HepG2 (cell line): ENCODE data around the gene DBN1. TPM values are rescaled to one million over a fixed set of nuclear protein-coding genes. Genes with fewer than 3 reads are reported as not detected.

Source experiments
- ATAC-seq: fragments of 200-7000 bp; cut with Tn5 transposase; 3 replicates; pipeline ENCODE4 v1.9.1; 2020; ENCODE audit warnings: mild to moderate bottlenecking, moderate library complexity
- BruUV-seq: library from RNA; stranded (reverse); fragments of 400-500 nt; replicated peaks from 2 replicates; lab custom pipeline; 2021; lab: Mats Ljungman, UMichigan
- CTCF ChIA-PET: fragments of 300-600 bp; formaldehyde crosslinking; extraction: SDS; loops from one replicate; lab custom pipeline; 2021; ENCODE audit warnings: low total read pairs, inconsistent platforms, low intra/inter-chr PET ratio; lab: Yijun Ruan, JAX
- POLR2A ChIA-PET: fragments of 350-600 bp; sonication (Branson Sonifier 250); formaldehyde crosslinking; loops from one replicate; lab custom pipeline; 2020; ENCODE audit warnings: antibody characterized with exemption, inconsistent platforms; lab: Yijun Ruan, JAX
- DNase-seq: peaks from one replicate; pipeline ENCODE4 v3.0.0-alpha.2; 2015; ENCODE audit warnings: low spot score
- FAIRE-seq: peaks from 3 replicates; lab custom pipeline; 2011; peaks lifted over from hg19 to GRCh38; lab: Jason Lieb, UNC
- H2AFZ ChIP-seq: one replicate; pipeline ENCODE4 v1.6.1; 2011; ENCODE audit warnings: low read length, inconsistent platforms
- H3K27ac ChIP-seq: fragments of 300-600 bp; 3 replicates; pipeline ENCODE4 v1.8.0; 2011; ENCODE audit warnings: mixed run types, mild to moderate bottlenecking, mixed read lengths, low read length, inconsistent platforms; ENCODE audit not compliant: insufficient read depth; ENCODE audit errors: extremely low read length
- H3K27me3 ChIP-seq, 2 experiments: fragments of 200-600 bp in 1 of 2; 2 replicates in 1 of 2; 3 replicates in 1 of 2; pipeline versions ENCODE4 v1.6.0 to v1.8.0; 2011; ENCODE audit warnings: low read length in 2 of 2, mild to moderate bottlenecking in 2 of 2, moderate library complexity in 2 of 2, inconsistent platforms in 1 of 2; ENCODE audit not compliant: insufficient read depth in 2 of 2, control insufficient read depth in 1 of 2
- H3K36me3 ChIP-seq, 2 experiments: fragments of 200-600 bp in 1 of 2; replicated peaks in 1 of 2; 2 replicates in 1 of 2; 3 replicates in 1 of 2; pipeline versions ENCODE4 v1.5.1 to v1.8.0; 2011; ENCODE audit warnings: low read length in 2 of 2, inconsistent platforms in 1 of 2; ENCODE audit not compliant: insufficient read depth in 2 of 2, control insufficient read depth in 1 of 2
- H3K4me1 ChIP-seq: 2 replicates; pipeline ENCODE4 v1.5.1; 2012; ENCODE audit warnings: low read length, inconsistent platforms; ENCODE audit not compliant: insufficient read depth
- H3K4me2 ChIP-seq: 2 replicates; pipeline ENCODE4 v1.6.0; 2011; ENCODE audit warnings: low read depth, low read length, inconsistent platforms
- H3K4me3 ChIP-seq, 3 experiments: fragments of 200-600 bp in 1 of 3; sonication (generic), shearing (Covaris generic) in 1 of 3; replicated peaks in 1 of 3; 2 replicates each; pipeline ENCODE4 v1.5.1; 2011 to 2016; ENCODE audit warnings: low read length in 3 of 3, inconsistent platforms in 2 of 3, low read depth in 2 of 3, mild to moderate bottlenecking in 2 of 3, control low read depth in 1 of 3, mixed read lengths in 1 of 3; ENCODE audit not compliant: insufficient read depth in 1 of 3
- H3K79me2 ChIP-seq: one replicate; pipeline ENCODE4 v1.6.1; 2011; ENCODE audit warnings: low read length, inconsistent platforms; ENCODE audit not compliant: insufficient read depth
- H3K9ac ChIP-seq: 2 replicates; pipeline ENCODE4 v1.6.0; 2011; ENCODE audit warnings: mild to moderate bottlenecking, low read depth, low read length, inconsistent platforms; ENCODE audit not compliant: insufficient read depth
- H3K9me3 ChIP-seq: 2 replicates; pipeline ENCODE4 v1.5.1; 2012; ENCODE audit warnings: mild to moderate bottlenecking, low read length
- H4K20me1 ChIP-seq: 2 replicates; pipeline ENCODE4 v1.6.0; 2011; ENCODE audit warnings: inconsistent platforms, mild to moderate bottlenecking, low read length, moderate library complexity; ENCODE audit not compliant: insufficient read depth
- ARID5B ChIP-seq: IDR thresholded peaks from 2 replicates; pipeline ENCODE4 v1.4.0; 2020; ENCODE audit warnings: mild to moderate bottlenecking, missing genetic modification reagents
- CENPX ChIP-seq: sonication (generic); formaldehyde crosslinking; IDR thresholded peaks from 2 replicates; pipeline ENCODE4 v1.9.0; 2021; ENCODE audit warnings: mild to moderate bottlenecking, missing genetic modification reagents, moderate library complexity
- ELK4 ChIP-seq: sonication (generic); formaldehyde crosslinking; IDR thresholded peaks from 2 replicates; pipeline ENCODE4 v1.9.0; 2021; ENCODE audit warnings: missing genetic modification reagents, borderline replicate concordance
- HDAC1 ChIP-seq: sonication (generic); formaldehyde crosslinking; IDR thresholded peaks from 2 replicates; pipeline ENCODE4 v1.5.1; 2020; ENCODE audit warnings: mild to moderate bottlenecking, missing genetic modification reagents
- HOXD1 ChIP-seq: sonication (generic); formaldehyde crosslinking; IDR thresholded peaks from 2 replicates; pipeline ENCODE4 v1.5.0; 2020; ENCODE audit warnings: missing genetic modification reagents
- PHF20 ChIP-seq: sonication (generic); formaldehyde crosslinking; IDR thresholded peaks from 2 replicates; pipeline ENCODE4 v1.5.0; 2020; ENCODE audit warnings: mild to moderate bottlenecking, missing genetic modification reagents
- SSRP1 ChIP-seq: IDR thresholded peaks from 2 replicates; pipeline ENCODE4 v1.6.1; 2016; ENCODE audit warnings: control low read depth
- ZFP1 ChIP-seq: IDR thresholded peaks from 2 replicates; pipeline ENCODE4 v1.6.1; 2016
- ZHX2 ChIP-seq, 2 experiments: sonication (generic) in 1 of 2; formaldehyde crosslinking in 1 of 2; IDR thresholded peaks; 2 replicates each; pipeline versions ENCODE4 v1.6.1 to v1.9.0; 2014 to 2022; ENCODE audit warnings: antibody characterized with exemption in 1 of 2, borderline replicate concordance in 1 of 2, inconsistent platforms in 1 of 2, low read depth in 1 of 2, missing genetic modification reagents in 1 of 2
- ZNF207 ChIP-seq: fragments of 450-650 bp; IDR thresholded peaks from 2 replicates; pipeline ENCODE4 v1.6.1; 2016; ENCODE audit warnings: antibody characterized with exemption, borderline replicate concordance
- ZNF24 ChIP-seq: fragments of 450-650 bp; IDR thresholded peaks from 2 replicates; pipeline ENCODE4 v1.6.1; 2017; ENCODE audit warnings: antibody characterized with exemption, mild to moderate bottlenecking
- WGBS: methylation state at CpG from one replicate; pipeline ENCODE4 v1.1.6; 2017; ENCODE audit warnings: low lambda C conversion rate; 5-methylcytosine and 5-hydroxymethylcytosine counted together
- in situ Hi-C: cut with HindIII; loops from 2 replicates; pipeline ENCODE4 v1.10.0; 2017; ENCODE audit warnings: low pct_unique_long_range_greater_than_20kb; ENCODE audit not compliant: extremely low pct_ligation_motif_present
- intact Hi-C: fragments of 100-400 bp; cut with micrococcal nuclease; formaldehyde crosslinking; loops from one replicate; pipeline ENCODE4 v1.10.0; 2022; ENCODE audit not compliant: unreplicated experiment
- polyA plus RNA-seq, 8 experiments: library from polyadenylated mRNA; depleted of rRNA in 3 of 8; stranded (reverse) in 7 of 8; unstranded in 1 of 8; fragments of >200 nt; fragmentation: Illumina TruSeq in 4 of 8; extraction: Trizol in 4 of 8; gene quantifications; 2 replicates each; pipeline versions ENCODE4 v1.2.1 to v1.2.3, GENCODE V29; 2011 to 2016; ENCODE audit warnings: low read depth in 4 of 8, missing spikeins in 1 of 8, mixed read lengths in 1 of 8; ENCODE audit not compliant: insufficient read depth in 1 of 8
- total RNA-seq, 5 experiments: library from RNA; depleted of rRNA; stranded (reverse); fragments of >200 nt; fragmentation: Illumina TruSeq; extraction: Trizol; gene quantifications; 2 replicates each; pipeline ENCODE4 v1.2.3, GENCODE V29; 2016; ENCODE audit warnings: low read depth in 1 of 5

The DBN1 gene
- total and polyA plus RNA-seq, 2 of the 13 experiments (the other 11 are each of a cell fraction or from before 2014, with no cell fraction given) = 27.0 to 37.3 TPM

GRCh38 chr5:177467436-177467835 lies 6.0 kb downstream of the DBN1 start:
- Histone ChIP-seq H2AFZ (no peak overlapping the region), H3K36me3 (peaks cover 3 to 16% of the 10 kb centered on the region in 2 experiments; a peak in 3 of 5 replicates), H3K4me2 (no peak overlapping the region), H3K9me3 (no peaks in the 10 kb centered on the region), H3K27me3 (no peaks in the 10 kb centered on the region), H3K27ac (no peak overlapping the region), H3K4me3 (no peak overlapping the region), H4K20me1 (peaks cover 9% of the 10 kb centered on the region; the same call in 1 of the 2 replicates), H3K79me2 (peaks cover 3% of the 10 kb centered on the region), H3K4me1 (peaks cover 15% of the 10 kb centered on the region), H3K9ac (no peak overlapping the region)
- ChIA-PET POLR2A (no interaction called here), CTCF (no interaction called here)
- intact Hi-C loops (no loop called here), in situ Hi-C loops (loop anchor here (25.0 kb wide), 1 partner anchor 355 kb away; no protein-coding TSS in a partner anchor)
- ATAC-seq (no peak), FAIRE-seq (no peak), DNase-seq (no peak)
- WGBS = 98% methylated on average over 16 of the region's 31 CpGs
- no TSS peak for BruUV-seq
- no peak for TF ChIP-seq SSRP1 (CRISPR knock-in tag)
- no peak for TF ChIP-seq HDAC1 (CRISPR knock-in tag)
- TF ChIP-seq PHF20 (CRISPR knock-in tag) = no peak
- no peak for TF ChIP-seq CENPX (CRISPR knock-in tag)
- no peak for TF ChIP-seq ZFP1 (CRISPR knock-in tag)
- no peak for TF ChIP-seq ARID5B (CRISPR knock-in tag)
- TF ChIP-seq ELK4 (CRISPR knock-in tag) = no peak
- TF ChIP-seq ZNF24 = no peak
- TF ChIP-seq HOXD1 (CRISPR knock-in tag) = no peak
- no peak for TF ChIP-seq ZNF207
- no peak for TF ChIP-seq ZHX2 (IDR thresholded peaks at IDR 0.05; ENCODE audit: low read depth)
- TF ChIP-seq ZHX2 (CRISPR knock-in tag; IDR thresholded peaks at IDR 0.05; ENCODE audit: borderline replicate concordance) = no peak
- TF ChIP-seq, all 625 proteins: peak for 0
